CD4-positive, alpha-beta T cell treated with Interleukin-17A for 1 hour (primary cell): Measurements from ENCODE around the gene SACM1L.
"Not testable (repeated sequence)": the region's sequence is repeated elsewhere in the genome, so short reads cannot be mapped to it uniquely, and the experiment has no call there.

Experiments used
- DNase-seq: peaks from one replicate; pipeline ENCODE4 v3.0.0-alpha.2; 2020

SACM1L gene

GRCh38 chr3:45667569-45667934 lies 21.6 kb upstream of the SACM1L start:
- DNase-seq = no peak

GRCh38 chr3:45670436-45670835 lies 18.8 kb upstream of the SACM1L start:
- no peak for DNase-seq

- no peak for DNase-seq
Observed at GRCh38 chr3:45670991-45671390, 18.2 kb upstream of the SACM1L start.

- no peak for DNase-seq
Observed at GRCh38 chr3:45673273-45673672, 15.9 kb upstream of the SACM1L start.

GRCh38 chr3:45676325-45677032 lies 12.7 kb upstream of the SACM1L start:
- DNase-seq = no peak

- DNase-seq = peak; percentile 66
Observed at GRCh38 chr3:45677033-45677446, 12.2 kb upstream of the SACM1L start.

GRCh38 chr3:45677841-45678240 lies 11.4 kb upstream of the SACM1L start:
- DNase-seq = no peak

- DNase-seq = no peak
Observed at GRCh38 chr3:45679805-45680204, 9.4 kb upstream of the SACM1L start.

- no peak for DNase-seq
Observed at GRCh38 chr3:45681221-45681620, 8.0 kb upstream of the SACM1L start.

GRCh38 chr3:45681846-45682245 lies 7.3 kb upstream of the SACM1L start:
- DNase-seq = no peak

GRCh38 chr3:45682311-45682710 lies 6.9 kb upstream of the SACM1L start:
- DNase-seq = no peak

- DNase-seq = no peak
Observed at GRCh38 chr3:45682786-45683185, 6.4 kb upstream of the SACM1L start.

GRCh38 chr3:45683417-45684326 lies 5.5 kb upstream of the SACM1L start:
- no peak for DNase-seq

- DNase-seq = no peak
Observed at GRCh38 chr3:45684327-45684892, 4.8 kb upstream of the SACM1L start.

- not testable (repeated sequence) for DNase-seq
Observed at GRCh38 chr3:45685722-45686121, 3.5 kb upstream of the SACM1L start.

GRCh38 chr3:45686850-45687249 lies 2.3 kb upstream of the SACM1L start:
- DNase-seq = no peak

- DNase-seq = no peak
Observed at GRCh38 chr3:45687828-45688193, 1.4 kb upstream of the SACM1L start.

GRCh38 chr3:45688194-45688881 lies 858 bp upstream of the SACM1L start:
- peak; percentile 43 for DNase-seq

GRCh38 chr3:45689787-45690145 lies 570 bp downstream of the SACM1L start:
- DNase-seq = no peak

GRCh38 chr3:45690336-45691035 lies 1.3 kb downstream of the SACM1L start:
- DNase-seq = no peak

GRCh38 chr3:45691842-45692241 lies 2.6 kb downstream of the SACM1L start:
- no peak for DNase-seq

GRCh38 chr3:45692866-45693265 lies 3.7 kb downstream of the SACM1L start:
- DNase-seq = no peak
